ENCODE results near the gene CPXCR1. TPM values are rescaled to one million over a fixed set of nuclear protein-coding genes. Genes with fewer than 3 reads are reported as not detected.
"Not testable (repeated sequence)": the region's sequence is repeated elsewhere in the genome, so short reads cannot be mapped to it uniquely, and the experiment has no call there.

CPXCR1 gene
- polyA plus RNA-seq, 1 donor from 2014 or later: not detected

DNA sequence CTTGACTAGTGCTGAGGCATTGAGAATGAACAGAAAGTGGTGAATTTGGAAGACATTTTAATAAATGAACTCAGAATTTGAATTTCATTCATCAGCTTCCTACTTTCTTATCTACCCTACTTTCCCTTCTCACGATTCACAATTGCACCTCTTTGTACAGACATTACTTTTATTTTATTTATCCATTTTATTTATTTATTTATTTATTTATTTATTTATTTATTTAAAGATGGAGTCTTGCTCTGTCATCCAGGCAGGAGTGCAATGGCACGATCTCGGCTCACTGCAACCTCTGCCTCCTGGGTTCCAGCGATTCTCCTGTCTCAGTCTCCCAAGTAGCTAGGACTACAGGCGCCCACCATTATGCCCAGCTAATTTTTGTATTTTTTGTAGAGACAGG lies 5.3 kb downstream of the CPXCR1 start:
- H3K4me3 ChIP-seq (ENCODE audit: low read length); H4K20me1 ChIP-seq (ENCODE audit: insufficient read depth); H3K79me2 ChIP-seq (replicated peaks; ENCODE audit: insufficient read depth, low read length); H3K9me3 ChIP-seq (ENCODE audit: low read length); H3K9me2 ChIP-seq (ENCODE audit: insufficient read depth, low read length); H3K27ac ChIP-seq (ENCODE audit: low read length); H2AFZ ChIP-seq (ENCODE audit: low read depth, low read length); H3F3A ChIP-seq (ENCODE audit: insufficient read depth, low read length, poor library complexity, severe bottlenecking); H3K9ac ChIP-seq (ENCODE audit: low read length); H3K27me3 ChIP-seq (ENCODE audit: insufficient read depth, low read depth, low read length); H3K36me3 ChIP-seq (ENCODE audit: insufficient read depth, low read length); H3K4me2 ChIP-seq (ENCODE audit: low read length): not testable (repeated sequence)

- Histone ChIP-seq H3F3A (ENCODE audit: insufficient read depth, low read length, poor library complexity, severe bottlenecking) (no peaks in the 10 kb centered on the region), H4K20me1 (ENCODE audit: insufficient read depth) (no peaks in the 10 kb centered on the region), H2AFZ (ENCODE audit: low read depth, low read length) (no peak overlapping the region), H3K79me2 (replicated peaks; ENCODE audit: insufficient read depth, low read length) (no peaks in the 10 kb centered on the region), H3K4me2 (ENCODE audit: low read length) (no peak overlapping the region), H3K4me3 (ENCODE audit: low read length) (no peak overlapping the region), H3K9me3 (ENCODE audit: low read length) (no peaks in the 10 kb centered on the region), H3K27me3 (ENCODE audit: insufficient read depth, low read depth, low read length) (no peaks in the 10 kb centered on the region), H3K9me2 (ENCODE audit: insufficient read depth, low read length) (no peaks in the 10 kb centered on the region), H3K36me3 (ENCODE audit: insufficient read depth, low read length) (no peaks in the 10 kb centered on the region), H3K27ac (ENCODE audit: low read length) (no peak overlapping the region), H3K9ac (ENCODE audit: low read length) (no peak overlapping the region)
- TF ChIP-seq SMC3 (conservative IDR thresholded peaks at IDR 0.05; ENCODE audit: poor library complexity): no peak
- no peak for TF ChIP-seq MXI1 (conservative IDR thresholded peaks at IDR 0.05; ENCODE audit: poor library complexity, severe bottlenecking)
- no peak for TF ChIP-seq EP300 (conservative IDR thresholded peaks at IDR 0.05; ENCODE audit: poor library complexity, severe bottlenecking)
- TF ChIP-seq, protein P1, sequence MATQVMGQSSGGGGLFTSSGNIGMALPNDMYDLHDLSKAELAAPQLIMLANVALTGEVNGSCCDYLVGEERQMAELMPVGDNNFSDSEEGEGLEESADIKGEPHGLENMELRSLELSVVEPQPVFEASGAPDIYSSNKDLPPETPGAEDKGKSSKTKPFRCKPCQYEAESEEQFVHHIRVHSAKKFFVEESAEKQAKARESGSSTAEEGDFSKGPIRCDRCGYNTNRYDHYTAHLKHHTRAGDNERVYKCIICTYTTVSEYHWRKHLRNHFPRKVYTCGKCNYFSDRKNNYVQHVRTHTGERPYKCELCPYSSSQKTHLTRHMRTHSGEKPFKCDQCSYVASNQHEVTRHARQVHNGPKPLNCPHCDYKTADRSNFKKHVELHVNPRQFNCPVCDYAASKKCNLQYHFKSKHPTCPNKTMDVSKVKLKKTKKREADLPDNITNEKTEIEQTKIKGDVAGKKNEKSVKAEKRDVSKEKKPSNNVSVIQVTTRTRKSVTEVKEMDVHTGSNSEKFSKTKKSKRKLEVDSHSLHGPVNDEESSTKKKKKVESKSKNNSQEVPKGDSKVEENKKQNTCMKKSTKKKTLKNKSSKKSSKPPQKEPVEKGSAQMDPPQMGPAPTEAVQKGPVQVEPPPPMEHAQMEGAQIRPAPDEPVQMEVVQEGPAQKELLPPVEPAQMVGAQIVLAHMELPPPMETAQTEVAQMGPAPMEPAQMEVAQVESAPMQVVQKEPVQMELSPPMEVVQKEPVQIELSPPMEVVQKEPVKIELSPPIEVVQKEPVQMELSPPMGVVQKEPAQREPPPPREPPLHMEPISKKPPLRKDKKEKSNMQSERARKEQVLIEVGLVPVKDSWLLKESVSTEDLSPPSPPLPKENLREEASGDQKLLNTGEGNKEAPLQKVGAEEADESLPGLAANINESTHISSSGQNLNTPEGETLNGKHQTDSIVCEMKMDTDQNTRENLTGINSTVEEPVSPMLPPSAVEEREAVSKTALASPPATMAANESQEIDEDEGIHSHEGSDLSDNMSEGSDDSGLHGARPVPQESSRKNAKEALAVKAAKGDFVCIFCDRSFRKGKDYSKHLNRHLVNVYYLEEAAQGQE (IDR thresholded peaks at IDR 0.05; ENCODE audit: borderline replicate concordance): no peak
- TF ChIP-seq EZH2 (IDR thresholded peaks at IDR 0.05; ENCODE audit: borderline replicate concordance, insufficient read depth, low read length, poor library complexity, severe bottlenecking): no peak
- TF ChIP-seq CTCF (IDR thresholded peaks at IDR 0.05; ENCODE audit: poor library complexity, severe bottlenecking): no peak
- TF ChIP-seq POLR2AphosphoS5 (IDR thresholded peaks at IDR 0.05): no peak
- no peak for TF ChIP-seq RAD21 (conservative IDR thresholded peaks at IDR 0.05)
- no peak for TF ChIP-seq TAF1 (IDR thresholded peaks at IDR 0.05; ENCODE audit: low read depth)
Measured at GRCh38 chrX:88789825-88790224, 42.8 kb downstream of the CPXCR1 start.
